K562 (cell line): ENCODE measurements around the gene TEX261. TPM values are rescaled to one million over a fixed set of nuclear protein-coding genes. Genes with fewer than 3 reads are reported as not detected.

Experiments
- BDP1 ChIP-seq: IDR thresholded peaks from 3 replicates; pipeline ENCODE4 v1.6.1; 2011; ENCODE audit not compliant: insufficient read length, insufficient read depth
- CTCF ChIP-seq, 3 experiments: IDR thresholded peaks in 2 of 3; conservative IDR thresholded peaks in 1 of 3; 2 replicates each; pipeline ENCODE4 v1.5.1; 2011 to 2012; ENCODE audit warnings: low read length in 3 of 3, mild to moderate bottlenecking in 3 of 3, control low read depth in 2 of 3, improper control_type of control experiment in 1 of 3, inconsistent platforms in 1 of 3, low read depth in 1 of 3, mixed read lengths in 1 of 3, moderate library complexity in 1 of 3; ENCODE audit not compliant: insufficient read depth in 2 of 3
- ETS1 ChIP-seq: conservative IDR thresholded peaks from 2 replicates; pipeline ENCODE4 v1.6.1; 2011; ENCODE audit warnings: low read depth, mild to moderate bottlenecking, low read length; ENCODE audit not compliant: control insufficient read depth
- GTF2E2 ChIP-seq: fragments of 200-800 bp; sonication (Bioruptor generic); IDR thresholded peaks from 2 replicates; pipeline ENCODE4 v1.6.1; 2016; ENCODE audit warnings: missing genetic modification characterization, missing compliant biosample characterization
- MNT ChIP-seq, 2 experiments: fragments of 450-650 bp; conservative IDR thresholded peaks; 2 replicates each; pipeline ENCODE4 v1.6.1; 2017; ENCODE audit warnings: mild to moderate bottlenecking in 2 of 2, moderate library complexity in 2 of 2
- PBX2 ChIP-seq, 2 experiments: IDR thresholded peaks in 1 of 2; conservative IDR thresholded peaks in 1 of 2; 2 replicates each; pipeline ENCODE4 v1.6.1; 2016; ENCODE audit warnings: low read depth in 2 of 2, mild to moderate bottlenecking in 1 of 2, missing compliant biosample characterization in 1 of 2, missing genetic modification characterization in 1 of 2, moderate library complexity in 1 of 2
- RBM22 ChIP-seq: fragments of 200-400 bp; formaldehyde crosslinking; IDR thresholded peaks from 2 replicates; pipeline ENCODE4 v1.6.1; 2018; ENCODE audit warnings: low read length, low read depth; ENCODE audit not compliant: poor library complexity, severe bottlenecking
- polyA plus RNA-seq, 8 experiments: library from polyadenylated mRNA; depleted of rRNA in 4 of 8; stranded (reverse) in 5 of 8; unstranded in 3 of 8; fragments of >200 nt; fragmentation: Nextera tagmentation in 2 of 8; fragmentation: Illumina TruSeq in 1 of 8; extraction: Ambion mirVana in 2 of 8; extraction: Trizol in 1 of 8; gene quantifications; 2 replicates each; pipeline versions ENCODE4 v1.2.1 to v1.2.3, GENCODE V29; 2011 to 2014; ENCODE audit warnings: inconsistent platforms in 1 of 8, missing spikeins in 1 of 8
- total RNA-seq, 7 experiments: library from RNA; depleted of rRNA in 6 of 7; stranded (reverse); fragments of >200 nt in 6 of 7; fragmentation: Illumina TruSeq in 2 of 7; extraction: Trizol in 2 of 7; gene quantifications; 2 replicates each; pipeline versions ENCODE4 v1.2.1 to v1.2.3, GENCODE V29; 2011 to 2021; ENCODE audit warnings: low replicate concordance in 1 of 7

The TEX261 gene
- total and polyA plus RNA-seq, 9 of the 15 experiments (the other 6 are each of a cell fraction or from before 2014, with no cell fraction given): 11.9 to 110 (median 51.9) TPM

GRCh38 chr2:70984576-70985282, 9.9 kb downstream of the TEX261 start (continued):
- no peak for TF ChIP-seq PBX2 (CRISPR knock-in tag; IDR thresholded peaks at IDR 0.05; ENCODE audit: low read depth)
- no peak for TF ChIP-seq PBX2 (tag; conservative IDR thresholded peaks at IDR 0.05; ENCODE audit: low read depth)
- TF ChIP-seq BDP1: no peak
- peak; percentile 46; the same call in 1 of the 2 replicates for TF ChIP-seq ETS1
- peak; percentile 36 to 47; a peak in 3 of 4 replicates for TF ChIP-seq MNT (conservative IDR thresholded peaks at IDR 0.05)
- peak; percentile 74 to 79 (median 77) for TF ChIP-seq CTCF (IDR thresholded peaks at IDR 0.05 in 2 of 3, conservative IDR thresholded peaks at IDR 0.05 in 1 of 3; ENCODE audit: insufficient read depth in 2 of 3, low read depth in 1 of 3, low read length in 3 of 3)
- no peak for TF ChIP-seq GTF2E2 (tag)
- TF ChIP-seq RBM22: peak; percentile 51
